Stimulated activated CD4-positive, alpha-beta T cell treated with anti-CD3 and anti-CD28 coated beads, TNF-alpha, amount 100 ng/mL, for 24 hours (primary cell): ENCODE results near the gene REM2.
A peak's percentile ranks its signal among the peaks of the same experiment; 100 is the strongest.
"Not testable (repeated sequence)": the region's sequence is repeated elsewhere in the genome, so short reads cannot be mapped to it uniquely, and the experiment has no call there.

Experiments
- DNase-seq, 3 experiments: peaks; one replicate each; pipeline ENCODE4 v3.0.0-alpha.2; 2020; ENCODE audit warnings: low read depth in 3 of 3

The REM2 gene

GRCh38 chr14:22896760-22897159, 13.7 kb downstream of the REM2 start:
- no peak for DNase-seq

DNA sequence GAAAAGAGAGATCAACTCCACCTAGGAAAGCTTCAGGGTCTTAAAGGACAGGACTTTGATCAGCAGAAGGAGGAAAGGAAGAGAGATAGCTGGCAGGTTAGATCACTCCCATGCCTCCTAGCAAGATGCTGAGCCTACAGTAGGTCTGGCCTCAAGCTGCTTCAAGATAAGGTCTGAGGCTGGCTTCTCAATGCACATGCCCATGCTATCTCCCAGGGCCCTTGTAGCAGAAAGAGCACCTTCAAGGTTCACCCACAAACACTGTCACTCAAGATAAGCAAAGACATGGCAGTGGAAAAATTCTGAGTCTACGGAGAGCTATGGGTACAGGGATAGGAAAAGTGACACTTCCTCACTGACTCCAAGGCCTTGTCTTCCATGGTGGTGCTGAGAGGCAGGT, 14.3 kb downstream of the REM2 start:
- no peak for DNase-seq

DNA sequence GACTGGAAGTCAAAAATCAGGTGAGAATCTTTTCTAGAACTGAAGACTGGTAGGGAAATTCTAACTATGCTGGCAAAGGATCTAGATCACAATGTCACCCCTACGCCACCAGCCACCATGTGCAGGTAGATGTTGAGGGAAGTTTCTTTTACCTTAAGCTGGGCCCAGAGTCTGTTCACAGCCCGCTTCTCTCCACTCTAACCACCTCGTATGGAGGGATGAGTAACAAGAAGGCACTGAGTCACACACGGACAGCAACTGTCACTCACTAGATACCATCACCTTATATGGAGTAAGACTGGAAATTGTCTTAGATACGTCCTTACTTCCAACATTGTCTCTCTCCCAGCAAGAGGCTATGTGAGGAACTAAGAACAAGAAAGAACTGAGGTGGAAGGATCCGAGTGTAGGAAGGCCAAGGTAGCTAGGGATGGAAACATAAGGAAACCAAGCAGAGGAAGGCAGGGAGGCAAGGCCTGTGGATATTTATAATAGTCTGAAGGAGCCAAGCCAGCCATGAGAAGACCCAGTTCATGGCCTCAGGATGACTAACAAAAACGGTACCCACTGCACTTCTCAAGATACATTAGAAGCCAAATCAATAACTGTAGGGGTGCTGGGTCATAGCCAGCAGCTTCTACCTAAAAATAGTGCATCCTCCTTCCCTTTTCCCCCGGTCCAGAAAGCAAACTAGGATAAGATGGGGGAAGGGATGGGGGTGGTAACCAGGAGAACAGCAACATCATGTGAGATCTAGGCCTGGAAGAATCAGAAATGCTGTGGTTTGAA, 15.5 kb downstream of the REM2 start:
- no peak for DNase-seq

DNA sequence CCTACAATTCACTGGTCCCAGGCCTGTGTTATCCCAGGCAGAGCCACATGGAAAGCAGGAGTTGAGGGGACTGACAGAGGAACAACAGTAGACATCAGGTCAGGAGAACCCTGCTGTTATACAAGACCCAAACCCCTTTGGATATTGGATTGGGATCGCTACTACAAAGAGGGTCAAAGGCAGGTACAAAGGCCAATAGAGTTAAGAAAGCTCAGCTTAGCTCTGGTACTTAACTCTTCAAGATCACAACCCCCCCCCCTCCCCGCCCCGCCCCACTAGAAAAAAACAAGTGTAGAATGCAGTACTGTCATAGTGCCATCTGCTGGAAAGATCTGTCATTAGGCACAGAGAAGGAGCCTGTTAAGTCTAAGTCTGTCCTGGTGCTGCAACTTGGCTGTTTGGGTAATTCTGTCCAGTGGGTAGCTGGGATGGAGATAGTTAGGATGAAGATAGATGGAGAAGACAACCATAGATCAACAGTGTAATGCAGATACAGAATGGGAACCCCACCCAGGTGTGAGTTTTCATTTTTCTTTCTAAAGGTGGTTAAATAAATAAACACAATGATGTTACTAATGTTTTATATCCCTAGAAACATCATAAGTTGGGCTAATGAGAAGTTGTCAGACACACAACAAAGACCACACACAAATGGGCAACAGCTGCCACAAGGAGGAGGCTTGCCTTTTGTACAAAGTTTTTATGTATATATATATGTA, 17.2 kb downstream of the REM2 start:
- DNase-seq = peak in 1 of 3 experiments; percentile 38

GRCh38 chr14:22901799-22902198, 18.8 kb downstream of the REM2 start:
- DNase-seq = no peak

DNA sequence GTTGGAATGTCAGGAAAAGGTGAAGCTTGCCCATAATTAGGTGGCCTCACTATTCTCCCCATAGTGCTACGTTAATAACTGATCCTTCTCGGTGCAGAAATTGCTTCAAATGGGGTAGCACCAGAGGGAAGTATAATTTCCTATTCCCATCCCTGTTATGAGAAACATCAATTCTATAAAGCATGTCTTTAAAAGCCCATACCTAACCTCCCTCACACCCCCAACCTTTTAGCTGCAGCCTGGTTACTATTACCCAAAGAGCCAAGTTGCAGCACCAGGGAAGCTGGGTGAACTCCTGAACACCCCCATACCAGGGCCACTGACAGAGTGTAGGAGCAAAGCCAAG, 20.7 kb downstream of the REM2 start:
- DNase-seq = no peak

DNA sequence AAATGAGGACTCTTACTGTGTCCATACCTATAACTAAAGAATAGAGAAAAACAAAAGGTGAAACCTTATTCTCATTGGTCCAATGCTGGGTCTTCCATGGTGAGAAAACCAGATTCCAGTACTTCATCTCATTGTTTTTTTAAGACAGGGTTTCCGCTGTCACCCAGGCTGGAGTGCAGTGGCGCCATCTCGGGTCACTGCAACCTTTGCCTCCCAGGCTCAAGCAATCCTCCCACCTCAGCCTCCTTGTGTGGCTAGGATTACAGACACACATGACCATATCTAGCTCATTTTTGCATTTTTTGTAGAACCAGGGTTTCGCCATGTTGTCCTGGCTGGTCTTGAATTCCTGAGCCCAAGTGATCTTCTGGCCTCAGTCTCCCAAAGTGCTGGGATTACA, 22.6 kb downstream of the REM2 start:
- no peak for DNase-seq

DNA sequence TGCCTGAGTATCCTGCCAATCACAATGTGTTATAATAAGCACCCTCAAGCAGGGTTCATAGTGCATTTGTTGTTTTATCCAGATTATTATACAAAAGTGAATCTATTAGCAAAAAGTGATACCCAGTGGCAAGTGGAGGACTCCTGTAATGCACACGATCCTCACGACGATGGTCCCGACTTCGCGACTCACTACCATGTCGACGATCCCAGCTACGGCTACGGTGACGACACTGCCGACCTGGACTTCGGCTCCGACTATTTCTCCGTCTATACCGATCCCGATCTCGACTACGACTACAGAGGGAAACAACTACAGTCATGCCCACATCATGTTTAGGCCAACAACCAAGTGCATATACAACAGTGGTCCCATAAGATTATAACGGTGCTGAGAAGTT, 23.1 kb downstream of the REM2 start:
- no peak for DNase-seq

DNA sequence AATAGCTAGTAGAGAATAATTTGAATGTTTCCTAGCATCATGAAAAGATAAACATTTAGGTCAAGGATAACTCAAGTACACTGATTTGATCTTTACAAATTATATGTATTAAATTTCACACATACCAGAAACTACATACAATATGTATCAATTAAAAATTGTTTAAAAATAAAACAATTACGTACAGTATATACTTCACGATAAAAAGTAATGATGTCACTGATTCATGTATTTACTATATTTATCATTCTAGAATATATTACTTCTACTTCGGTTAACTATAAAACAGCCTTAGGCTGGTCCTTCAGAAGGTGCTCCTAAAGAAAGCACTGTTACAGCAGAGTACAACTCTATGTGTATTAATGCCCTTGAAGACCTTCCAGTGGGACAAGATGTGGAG, 24.4 kb downstream of the REM2 start:
- no peak for DNase-seq

- no peak for DNase-seq
Measured at GRCh38 chr14:22908601-22909000, 25.6 kb downstream of the REM2 start.

- no peak for DNase-seq
Measured at GRCh38 chr14:22910916-22911315, 27.9 kb downstream of the REM2 start.

- DNase-seq = not testable (repeated sequence)
Measured at GRCh38 chr14:22914836-22915235, 31.8 kb downstream of the REM2 start.

DNA sequence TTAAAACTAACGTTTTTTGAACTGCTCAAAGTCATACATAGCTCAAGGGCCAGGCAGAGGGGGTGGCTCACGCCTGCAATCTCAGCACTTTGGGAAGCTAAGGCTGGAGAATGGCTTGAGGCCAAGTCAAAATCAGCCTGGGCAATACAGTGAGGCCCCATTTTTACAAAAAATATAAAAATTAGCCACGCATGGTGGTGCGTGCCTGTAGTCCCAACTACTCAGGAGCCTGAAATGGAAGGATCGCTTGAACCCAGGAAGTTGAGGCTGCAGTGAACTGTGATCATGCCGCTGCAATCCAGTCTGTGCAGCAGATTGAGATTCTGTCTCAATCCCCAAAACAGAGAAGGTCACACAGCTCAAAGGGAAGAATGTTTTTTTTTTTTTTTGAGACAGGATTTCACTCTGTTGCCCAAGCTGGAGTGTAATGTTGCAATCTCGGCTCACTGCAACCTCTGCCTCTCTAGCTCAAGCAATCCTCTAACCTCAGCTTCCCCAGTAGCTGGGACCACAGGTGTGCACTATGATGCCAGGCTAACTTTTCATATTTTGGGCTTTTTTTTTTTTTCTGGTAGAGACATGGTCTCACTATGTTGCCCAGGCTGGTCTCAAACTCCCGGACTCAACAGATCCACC, 33.0 kb downstream of the REM2 start:
- no peak for DNase-seq

- DNase-seq = peak; percentile 99 to 100 (median 99)
Measured at GRCh38 chr14:22918804-22919600, 36.0 kb downstream of the REM2 start, which contains the start of gene RBM23. Gene RBM23 (minus strand): TSS chr14:22919149.

DNA sequence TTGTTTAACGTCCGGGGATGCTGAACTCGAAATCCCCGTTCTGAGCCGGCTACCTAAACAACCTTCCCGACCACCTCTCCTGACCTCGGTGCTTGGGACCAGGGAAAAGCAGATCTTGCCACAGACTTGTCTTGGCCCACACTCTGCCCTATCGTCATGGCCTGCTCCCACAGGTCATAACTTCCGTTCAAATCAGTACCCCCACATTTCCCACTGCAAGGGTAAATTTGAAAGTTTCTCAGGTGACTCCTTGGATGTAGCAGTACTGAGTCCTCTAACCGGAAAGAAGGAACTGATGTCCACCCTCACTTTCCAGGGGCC, 36.5 kb downstream of the REM2 start:
- no peak for DNase-seq

- DNase-seq = no peak
Measured at GRCh38 chr14:22920697-22921096, 37.7 kb downstream of the REM2 start.

GRCh38 chr14:22922294-22922693, 39.3 kb downstream of the REM2 start:
- DNase-seq = no peak

DNA sequence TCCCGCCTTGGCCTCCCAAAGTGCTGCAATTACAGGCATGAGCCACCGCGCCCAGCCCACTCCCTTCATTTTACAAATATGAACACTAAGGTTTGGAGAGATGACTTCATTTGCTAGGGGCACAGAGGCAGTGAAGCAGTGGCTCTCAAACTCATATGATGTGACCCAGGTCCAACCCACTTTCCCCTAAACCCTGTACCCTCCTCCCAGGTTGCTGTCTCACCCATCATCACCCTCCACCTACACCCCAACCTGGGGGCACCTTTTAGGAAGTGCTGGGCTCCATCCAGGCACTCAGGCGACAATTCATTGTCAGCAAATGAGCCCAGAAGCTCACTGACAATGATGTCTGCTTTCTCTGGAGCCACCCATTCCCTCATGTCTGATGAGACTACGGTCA, 40.7 kb downstream of the REM2 start:
- no peak for DNase-seq

DNA sequence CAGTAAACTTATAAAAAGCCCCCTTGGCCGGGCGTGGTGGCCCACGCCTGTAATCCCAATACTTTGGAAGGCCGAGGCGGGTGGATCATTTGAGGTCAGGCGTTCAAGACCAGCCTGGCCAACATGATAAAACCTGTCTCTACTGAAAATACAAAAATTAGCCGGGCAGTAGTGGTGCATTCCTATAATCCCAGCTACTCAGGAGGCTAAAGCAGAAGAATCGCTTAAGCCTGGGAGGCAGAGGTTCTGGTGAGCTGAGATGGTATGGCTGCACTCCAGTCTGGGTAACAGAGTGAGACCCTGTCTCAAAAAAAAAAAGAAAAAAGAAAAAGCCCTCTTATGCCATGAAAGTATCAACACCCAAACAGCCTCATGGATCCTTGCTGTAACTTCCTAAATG, 42.5 kb downstream of the REM2 start:
- DNase-seq = no peak

- no peak for DNase-seq
Measured at GRCh38 chr14:22926316-22926715, 43.3 kb downstream of the REM2 start.

DNA sequence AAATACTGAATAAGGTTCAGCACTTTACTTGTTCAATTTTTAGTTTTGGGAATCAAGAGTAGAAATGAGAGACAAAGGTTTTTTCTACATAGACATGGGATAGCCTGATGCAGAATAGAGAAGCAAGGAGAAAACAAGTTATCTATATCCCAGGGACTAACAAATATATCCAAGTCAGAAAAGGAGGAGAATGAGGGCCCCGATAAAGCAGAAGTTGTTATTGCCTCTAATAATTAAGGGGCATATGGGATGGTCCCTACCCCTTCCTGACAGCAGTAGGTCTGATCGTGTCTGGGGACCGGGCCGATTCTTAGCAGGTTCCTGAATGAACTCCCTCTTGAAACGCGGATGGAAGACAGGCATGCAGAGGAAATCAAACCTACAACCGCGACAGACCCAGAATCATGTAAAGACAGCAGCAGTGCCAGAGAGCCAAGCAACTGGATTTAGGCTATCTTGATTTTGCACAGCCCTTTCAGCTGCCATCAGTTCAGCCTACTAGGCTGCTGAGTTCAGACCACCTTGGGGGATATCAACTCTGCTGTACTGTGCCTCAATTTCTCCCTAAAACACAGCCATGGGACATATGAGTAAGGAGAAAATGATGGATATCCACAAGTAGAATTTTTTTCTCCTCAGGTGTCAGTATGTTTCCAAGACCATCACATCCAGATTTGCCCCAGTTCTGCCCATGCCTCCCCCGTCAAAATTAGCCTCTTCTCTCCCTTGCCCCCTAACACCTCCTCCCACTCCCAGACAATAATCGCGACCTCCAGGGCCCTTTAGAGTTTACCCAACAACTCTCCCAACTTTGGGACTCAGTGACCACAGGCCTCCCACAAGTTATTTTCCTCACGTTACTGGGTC, 45.4 kb downstream of the REM2 start:
- no peak for DNase-seq
